Activated T-cell treated with anti-CD3 and anti-CD28 coated beads, Interleukin-2, amount 50 U/mL, for 1 hour (primary cell): ENCODE measurements around the gene EZR.

ENCODE experiments used
- DNase-seq: peaks from one replicate; pipeline ENCODE4 v3.0.0-alpha.2; 2020

The EZR gene

GRCh38 chr6:158717341-158718330 lies 101.5 kb downstream of the EZR start:
- no peak for DNase-seq
